WTC11 (cell line): ENCODE results near the gene SLC8A1. TPM values are rescaled to one million over a fixed set of nuclear protein-coding genes. Genes with fewer than 3 reads are reported as not detected.

Experiments
- ATAC-seq: fragments of 200-7000 bp; cut with Tn5 transposase; 2 replicates; pipeline ENCODE4 v1.10.0; 2021; ENCODE audit warnings: mild to moderate bottlenecking, moderate library complexity
- CTCF ChIA-PET: fragments of 300-600 bp; sonication (Branson Sonifier 250); formaldehyde crosslinking; loops from one replicate; lab custom pipeline; 2021; ENCODE audit warnings: antibody characterized with exemption; lab: Charles Lee
- POLR2A ChIA-PET: fragments of 350-600 bp; sonication (Branson Sonifier 250); formaldehyde crosslinking; loops from one replicate; lab custom pipeline; 2021; ENCODE audit warnings: antibody characterized with exemption; lab: Charles Lee
- DNase-seq: peaks from one replicate; pipeline ENCODE4 v3.0.0; 2021; ENCODE audit warnings: low spot score
- H3K27ac Mint-ChIP-seq: 2 replicates; pipeline ENCODE4 v1.8.0; 2021; ENCODE audit warnings: mixed read lengths
- H3K27me3 Mint-ChIP-seq: 2 replicates; pipeline ENCODE4 v1.8.0; 2021; ENCODE audit warnings: low read depth, mild to moderate bottlenecking, moderate library complexity, mixed read lengths
- H3K36me3 Mint-ChIP-seq: 2 replicates; pipeline ENCODE4 v1.8.0; 2021; ENCODE audit warnings: mixed read lengths
- H3K4me1 Mint-ChIP-seq: 2 replicates; pipeline ENCODE4 v1.8.0; 2022; ENCODE audit warnings: mixed read lengths
- H3K4me3 Mint-ChIP-seq: 2 replicates; pipeline ENCODE4 v1.8.0; 2021; ENCODE audit warnings: mild to moderate bottlenecking, moderate library complexity, mixed read lengths
- H3K9me3 Mint-ChIP-seq: 2 replicates; pipeline ENCODE4 v1.8.0; 2021; ENCODE audit warnings: mixed read lengths
- ESRRA ChIP-seq: sonication (generic); formaldehyde crosslinking; IDR thresholded peaks from 2 replicates; pipeline ENCODE4 v1.8.1; 2022; ENCODE audit warnings: mild to moderate bottlenecking, missing genetic modification reagents, borderline replicate concordance
- FOXJ3 ChIP-seq: sonication (generic); formaldehyde crosslinking; IDR thresholded peaks from 2 replicates; pipeline ENCODE4 v1.9.0; 2021; ENCODE audit warnings: missing genetic modification reagents, mild to moderate bottlenecking, borderline replicate concordance
- FOXK1 ChIP-seq: sonication (generic); formaldehyde crosslinking; IDR thresholded peaks from 2 replicates; pipeline ENCODE4 v1.8.0; 2022; ENCODE audit warnings: mild to moderate bottlenecking, moderate library complexity, missing genetic modification reagents
- FOXP1 ChIP-seq: sonication (generic); formaldehyde crosslinking; IDR thresholded peaks from 2 replicates; pipeline ENCODE4 v1.8.0; 2022; ENCODE audit warnings: missing genetic modification reagents, mild to moderate bottlenecking, moderate library complexity, borderline replicate concordance
- GRHL2 ChIP-seq: fragments of 250-450 bp; sonication (Bioruptor Pico); IDR thresholded peaks from 2 replicates; pipeline ENCODE4 v1.8.0; 2022; ENCODE audit warnings: mild to moderate bottlenecking, moderate library complexity; ENCODE audit not compliant: insufficient replicate concordance, severe bottlenecking
- JAZF1 ChIP-seq: fragments of 250-450 bp; sonication (Bioruptor Pico); IDR thresholded peaks from 2 replicates; pipeline ENCODE4 v1.9.0; 2021; ENCODE audit warnings: moderate library complexity, mild to moderate bottlenecking, inconsistent platforms
- NFE2L1 ChIP-seq: sonication (generic); formaldehyde crosslinking; IDR thresholded peaks from 2 replicates; pipeline ENCODE4 v1.8.1; 2023; ENCODE audit warnings: missing genetic modification reagents
- PRRX2 ChIP-seq: fragments of 250-450 bp; sonication (Bioruptor Pico); IDR thresholded peaks from 2 replicates; pipeline ENCODE4 v1.8.0; 2021; ENCODE audit warnings: mild to moderate bottlenecking
- RELA ChIP-seq: sonication (generic); formaldehyde crosslinking; IDR thresholded peaks from 2 replicates; pipeline ENCODE4 v1.8.1; 2022; ENCODE audit warnings: missing genetic modification reagents, mild to moderate bottlenecking, borderline replicate concordance
- ZNF138 ChIP-seq: sonication (generic); formaldehyde crosslinking; conservative IDR thresholded peaks from 2 replicates; pipeline ENCODE4 v1.8.1; 2022; ENCODE audit warnings: mild to moderate bottlenecking, moderate library complexity, missing genetic modification reagents
- ZNF232 ChIP-seq: sonication (generic); formaldehyde crosslinking; IDR thresholded peaks from 2 replicates; pipeline ENCODE4 v1.8.0; 2022; ENCODE audit warnings: mild to moderate bottlenecking, missing genetic modification reagents
- ZNF263 ChIP-seq: sonication (generic); formaldehyde crosslinking; IDR thresholded peaks from 2 replicates; pipeline ENCODE4 v1.8.1; 2022; ENCODE audit warnings: low read depth, mild to moderate bottlenecking, moderate library complexity, missing genetic modification reagents
- total RNA-seq: library from RNA; stranded (reverse); gene quantifications from 3 replicates; pipeline ENCODE4 v1.2.3, GENCODE V29; 2021
- TF ChIP-seq, protein P1 (sequence below): sonication (generic); formaldehyde crosslinking; IDR thresholded peaks from 2 replicates; pipeline ENCODE4 v1.8.1; 2023; ENCODE audit warnings: mild to moderate bottlenecking, missing genetic modification reagents
- TF ChIP-seq, protein P2 (sequence below): fragments of 250-450 bp; sonication (Bioruptor Pico); IDR thresholded peaks from 2 replicates; pipeline ENCODE4 v1.9.0; 2021; ENCODE audit warnings: mild to moderate bottlenecking, borderline replicate concordance
- TF ChIP-seq, protein P3 (sequence below): fragments of 250-450 bp; sonication (Bioruptor Pico); conservative IDR thresholded peaks from 2 replicates; pipeline ENCODE4 v1.9.0; 2021; ENCODE audit warnings: mild to moderate bottlenecking
- TF ChIP-seq, protein P4 (sequence below): sonication (generic); formaldehyde crosslinking; IDR thresholded peaks from 2 replicates; pipeline ENCODE4 v1.8.1; 2022; ENCODE audit warnings: mild to moderate bottlenecking, missing genetic modification reagents, moderate library complexity, borderline replicate concordance
- TF ChIP-seq, protein P5 (sequence below): fragments of 250-450 bp; sonication (Bioruptor Pico); IDR thresholded peaks from 2 replicates; pipeline ENCODE4 v1.9.0; 2021; ENCODE audit warnings: mild to moderate bottlenecking

Gene SLC8A1
- total RNA-seq, 1 experiment from 2014 or later, result 2.6 TPM

DNA sequence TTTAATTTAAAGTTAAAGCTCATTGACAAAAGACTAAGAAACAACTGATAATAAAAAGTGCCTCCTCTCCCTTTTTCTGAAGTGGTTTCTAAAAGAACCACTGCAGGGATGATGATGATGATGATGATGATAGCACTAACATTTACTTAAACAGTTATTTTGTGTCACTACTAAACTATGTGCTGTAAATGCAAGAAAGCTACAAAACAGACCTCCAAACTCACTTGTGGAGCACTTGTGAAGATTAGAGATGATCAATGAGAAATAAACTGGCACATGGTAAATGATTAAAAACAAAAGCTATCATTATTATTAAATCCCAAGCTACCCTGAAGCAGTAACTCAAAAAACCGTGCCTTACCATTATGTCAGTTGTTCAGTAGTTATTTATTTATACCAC, 88.7 kb downstream of the SLC8A1 start:
- H3K27me3 Mint-ChIP-seq, result no peaks in the 10 kb centered on the region
- CTCF ChIA-PET, result no interaction called here
- ATAC-seq, result no peak
- TF ChIP-seq NFE2L1 (CRISPR knock-in tag), result no peak
- TF ChIP-seq GRHL2 (CRISPR knock-in tag), result no peak
- TF ChIP-seq, protein P1, sequence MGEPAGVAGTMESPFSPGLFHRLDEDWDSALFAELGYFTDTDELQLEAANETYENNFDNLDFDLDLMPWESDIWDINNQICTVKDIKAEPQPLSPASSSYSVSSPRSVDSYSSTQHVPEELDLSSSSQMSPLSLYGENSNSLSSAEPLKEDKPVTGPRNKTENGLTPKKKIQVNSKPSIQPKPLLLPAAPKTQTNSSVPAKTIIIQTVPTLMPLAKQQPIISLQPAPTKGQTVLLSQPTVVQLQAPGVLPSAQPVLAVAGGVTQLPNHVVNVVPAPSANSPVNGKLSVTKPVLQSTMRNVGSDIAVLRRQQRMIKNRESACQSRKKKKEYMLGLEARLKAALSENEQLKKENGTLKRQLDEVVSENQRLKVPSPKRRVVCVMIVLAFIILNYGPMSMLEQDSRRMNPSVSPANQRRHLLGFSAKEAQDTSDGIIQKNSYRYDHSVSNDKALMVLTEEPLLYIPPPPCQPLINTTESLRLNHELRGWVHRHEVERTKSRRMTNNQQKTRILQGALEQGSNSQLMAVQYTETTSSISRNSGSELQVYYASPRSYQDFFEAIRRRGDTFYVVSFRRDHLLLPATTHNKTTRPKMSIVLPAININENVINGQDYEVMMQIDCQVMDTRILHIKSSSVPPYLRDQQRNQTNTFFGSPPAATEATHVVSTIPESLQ (CRISPR knock-in tag), result no peak
- no peak for TF ChIP-seq ZNF232 (CRISPR knock-in tag)
- no peak for TF ChIP-seq ZNF263 (CRISPR knock-in tag)
- TF ChIP-seq, protein P2, sequence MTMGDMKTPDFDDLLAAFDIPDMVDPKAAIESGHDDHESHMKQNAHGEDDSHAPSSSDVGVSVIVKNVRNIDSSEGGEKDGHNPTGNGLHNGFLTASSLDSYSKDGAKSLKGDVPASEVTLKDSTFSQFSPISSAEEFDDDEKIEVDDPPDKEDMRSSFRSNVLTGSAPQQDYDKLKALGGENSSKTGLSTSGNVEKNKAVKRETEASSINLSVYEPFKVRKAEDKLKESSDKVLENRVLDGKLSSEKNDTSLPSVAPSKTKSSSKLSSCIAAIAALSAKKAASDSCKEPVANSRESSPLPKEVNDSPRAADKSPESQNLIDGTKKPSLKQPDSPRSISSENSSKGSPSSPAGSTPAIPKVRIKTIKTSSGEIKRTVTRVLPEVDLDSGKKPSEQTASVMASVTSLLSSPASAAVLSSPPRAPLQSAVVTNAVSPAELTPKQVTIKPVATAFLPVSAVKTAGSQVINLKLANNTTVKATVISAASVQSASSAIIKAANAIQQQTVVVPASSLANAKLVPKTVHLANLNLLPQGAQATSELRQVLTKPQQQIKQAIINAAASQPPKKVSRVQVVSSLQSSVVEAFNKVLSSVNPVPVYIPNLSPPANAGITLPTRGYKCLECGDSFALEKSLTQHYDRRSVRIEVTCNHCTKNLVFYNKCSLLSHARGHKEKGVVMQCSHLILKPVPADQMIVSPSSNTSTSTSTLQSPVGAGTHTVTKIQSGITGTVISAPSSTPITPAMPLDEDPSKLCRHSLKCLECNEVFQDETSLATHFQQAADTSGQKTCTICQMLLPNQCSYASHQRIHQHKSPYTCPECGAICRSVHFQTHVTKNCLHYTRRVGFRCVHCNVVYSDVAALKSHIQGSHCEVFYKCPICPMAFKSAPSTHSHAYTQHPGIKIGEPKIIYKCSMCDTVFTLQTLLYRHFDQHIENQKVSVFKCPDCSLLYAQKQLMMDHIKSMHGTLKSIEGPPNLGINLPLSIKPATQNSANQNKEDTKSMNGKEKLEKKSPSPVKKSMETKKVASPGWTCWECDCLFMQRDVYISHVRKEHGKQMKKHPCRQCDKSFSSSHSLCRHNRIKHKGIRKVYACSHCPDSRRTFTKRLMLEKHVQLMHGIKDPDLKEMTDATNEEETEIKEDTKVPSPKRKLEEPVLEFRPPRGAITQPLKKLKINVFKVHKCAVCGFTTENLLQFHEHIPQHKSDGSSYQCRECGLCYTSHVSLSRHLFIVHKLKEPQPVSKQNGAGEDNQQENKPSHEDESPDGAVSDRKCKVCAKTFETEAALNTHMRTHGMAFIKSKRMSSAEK, result no peak
- TF ChIP-seq ZNF138 (CRISPR knock-in tag), result no peak
- TF ChIP-seq, all 79 proteins: peak for 0
- H3K9me3 Mint-ChIP-seq, result no peaks in the 10 kb centered on the region
- POLR2A ChIA-PET, result interaction anchor here (0.7 to 1.3 kb wide), 2 partner anchors 10 to 70 kb away, joined by 3 read pairs; no protein-coding TSS in a partner anchor
- H3K4me3 Mint-ChIP-seq, result no peak overlapping the region
- DNase-seq, result no peak
- H3K27ac Mint-ChIP-seq, result no peak overlapping the region
- H3K36me3 Mint-ChIP-seq, result no peaks in the 10 kb centered on the region
- H3K4me1 Mint-ChIP-seq, result peaks cover 5% of the 10 kb centered on the region

DNA sequence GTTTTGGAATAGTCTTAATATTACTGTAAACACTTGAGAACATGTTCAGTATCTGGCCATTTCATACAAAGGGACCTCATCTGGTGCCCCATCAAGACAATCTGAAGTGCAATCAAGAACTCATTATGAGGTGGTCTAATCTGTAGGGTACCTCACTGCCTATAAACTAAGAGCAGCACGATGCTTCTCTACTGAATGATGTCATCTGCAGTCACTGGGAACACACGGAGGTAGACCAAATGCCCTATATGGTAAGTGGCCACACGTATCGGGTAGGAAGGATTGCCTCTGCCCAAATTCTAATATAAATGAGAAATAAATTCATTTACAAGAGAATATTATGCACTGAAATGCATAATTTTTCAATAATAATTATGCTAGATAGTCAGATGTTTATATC, 90.4 kb downstream of the SLC8A1 start:
- ATAC-seq, result no peak
- no peaks in the 10 kb centered on the region for H3K9me3 Mint-ChIP-seq
- H3K4me1 Mint-ChIP-seq, result peaks cover 5% of the 10 kb centered on the region
- CTCF ChIA-PET, result no interaction called here
- no peaks in the 10 kb centered on the region for H3K27me3 Mint-ChIP-seq
- DNase-seq, result no peak
- H3K27ac Mint-ChIP-seq, result no peak overlapping the region
- no peak overlapping the region for H3K4me3 Mint-ChIP-seq
- H3K36me3 Mint-ChIP-seq, result no peaks in the 10 kb centered on the region
- POLR2A ChIA-PET, result no interaction called here
- TF ChIP-seq JAZF1 (CRISPR knock-in tag) (no peak), FOXK1 (no peak), PRRX2 (no peak), FOXJ3 (CRISPR knock-in tag) (no peak), ESRRA (CRISPR knock-in tag) (no peak), RELA (no peak), FOXP1 (CRISPR knock-in tag) (no peak)
- TF ChIP-seq, protein P3, sequence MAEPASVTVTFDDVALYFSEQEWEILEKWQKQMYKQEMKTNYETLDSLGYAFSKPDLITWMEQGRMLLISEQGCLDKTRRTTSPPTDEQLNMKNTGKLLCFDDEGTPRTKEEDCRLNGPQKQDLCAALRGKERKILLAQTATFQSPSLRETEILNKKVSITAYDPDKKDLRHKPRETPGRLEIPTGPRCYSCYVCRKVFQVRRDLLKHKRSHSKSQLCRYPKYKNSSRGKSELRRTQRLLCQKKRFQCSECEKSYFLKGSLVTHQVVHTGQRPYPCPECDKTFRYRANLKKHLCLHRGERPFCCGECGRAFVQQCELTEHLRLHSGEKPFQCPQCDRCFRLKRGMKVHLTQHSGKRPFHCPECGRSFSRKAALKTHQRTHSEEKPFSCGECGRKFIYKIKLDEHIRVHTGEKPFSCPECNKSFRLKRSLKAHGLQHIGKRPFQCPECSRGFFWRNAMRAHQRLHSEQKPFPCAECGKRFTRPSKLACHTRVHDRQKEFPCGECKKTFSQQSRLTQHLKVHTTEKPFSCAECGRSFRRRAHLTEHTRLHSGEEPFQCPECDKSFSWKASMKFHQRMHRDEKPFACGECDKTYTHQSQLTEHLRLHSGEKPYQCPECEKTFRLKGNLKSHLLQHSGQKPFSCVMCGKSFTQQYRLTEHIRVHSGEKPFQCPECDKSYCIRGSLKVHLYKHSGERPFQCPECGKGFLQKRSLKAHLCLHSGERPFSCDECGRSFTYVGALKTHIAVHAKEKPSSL (CRISPR knock-in tag), result no peak
- TF ChIP-seq, protein P2, result no peak
- TF ChIP-seq, protein P4, sequence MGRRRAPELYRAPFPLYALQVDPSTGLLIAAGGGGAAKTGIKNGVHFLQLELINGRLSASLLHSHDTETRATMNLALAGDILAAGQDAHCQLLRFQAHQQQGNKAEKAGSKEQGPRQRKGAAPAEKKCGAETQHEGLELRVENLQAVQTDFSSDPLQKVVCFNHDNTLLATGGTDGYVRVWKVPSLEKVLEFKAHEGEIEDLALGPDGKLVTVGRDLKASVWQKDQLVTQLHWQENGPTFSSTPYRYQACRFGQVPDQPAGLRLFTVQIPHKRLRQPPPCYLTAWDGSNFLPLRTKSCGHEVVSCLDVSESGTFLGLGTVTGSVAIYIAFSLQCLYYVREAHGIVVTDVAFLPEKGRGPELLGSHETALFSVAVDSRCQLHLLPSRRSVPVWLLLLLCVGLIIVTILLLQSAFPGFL (CRISPR knock-in tag), result no peak
- TF ChIP-seq, protein P5, sequence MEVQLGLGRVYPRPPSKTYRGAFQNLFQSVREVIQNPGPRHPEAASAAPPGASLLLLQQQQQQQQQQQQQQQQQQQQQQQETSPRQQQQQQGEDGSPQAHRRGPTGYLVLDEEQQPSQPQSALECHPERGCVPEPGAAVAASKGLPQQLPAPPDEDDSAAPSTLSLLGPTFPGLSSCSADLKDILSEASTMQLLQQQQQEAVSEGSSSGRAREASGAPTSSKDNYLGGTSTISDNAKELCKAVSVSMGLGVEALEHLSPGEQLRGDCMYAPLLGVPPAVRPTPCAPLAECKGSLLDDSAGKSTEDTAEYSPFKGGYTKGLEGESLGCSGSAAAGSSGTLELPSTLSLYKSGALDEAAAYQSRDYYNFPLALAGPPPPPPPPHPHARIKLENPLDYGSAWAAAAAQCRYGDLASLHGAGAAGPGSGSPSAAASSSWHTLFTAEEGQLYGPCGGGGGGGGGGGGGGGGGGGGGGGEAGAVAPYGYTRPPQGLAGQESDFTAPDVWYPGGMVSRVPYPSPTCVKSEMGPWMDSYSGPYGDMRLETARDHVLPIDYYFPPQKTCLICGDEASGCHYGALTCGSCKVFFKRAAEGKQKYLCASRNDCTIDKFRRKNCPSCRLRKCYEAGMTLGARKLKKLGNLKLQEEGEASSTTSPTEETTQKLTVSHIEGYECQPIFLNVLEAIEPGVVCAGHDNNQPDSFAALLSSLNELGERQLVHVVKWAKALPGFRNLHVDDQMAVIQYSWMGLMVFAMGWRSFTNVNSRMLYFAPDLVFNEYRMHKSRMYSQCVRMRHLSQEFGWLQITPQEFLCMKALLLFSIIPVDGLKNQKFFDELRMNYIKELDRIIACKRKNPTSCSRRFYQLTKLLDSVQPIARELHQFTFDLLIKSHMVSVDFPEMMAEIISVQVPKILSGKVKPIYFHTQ (CRISPR knock-in tag), result no peak
